Medulla oblongata (tissue), 1 donor: Measurements from ENCODE around the gene HTRA1.

ENCODE experiments used
- DNase-seq: peaks from one replicate; pipeline ENCODE4 v3.0.0-alpha.2; 2015; ENCODE audit errors: extremely low spot score

Gene HTRA1

DNA sequence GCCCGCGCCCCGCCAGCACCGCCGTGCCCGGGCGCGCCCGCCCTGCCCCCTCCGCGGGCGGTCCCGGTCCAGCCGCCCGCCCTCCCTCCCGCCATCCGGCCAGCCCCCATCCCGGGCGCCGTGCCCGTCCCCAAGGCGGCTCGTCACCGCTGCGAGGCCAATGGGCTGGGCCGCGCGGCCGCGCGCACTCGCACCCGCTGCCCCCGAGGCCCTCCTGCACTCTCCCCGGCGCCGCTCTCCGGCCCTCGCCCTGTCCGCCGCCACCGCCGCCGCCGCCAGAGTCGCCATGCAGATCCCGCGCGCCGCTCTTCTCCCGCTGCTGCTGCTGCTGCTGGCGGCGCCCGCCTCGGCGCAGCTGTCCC lies at the start of gene HTRA1:
TSS of gene HTRA1 (plus strand) at position 187 of the 362 bp plus-strand sequence. CDS start at position 287, 100 bp downstream.
- DNase-seq, result peak; percentile 92

DNA sequence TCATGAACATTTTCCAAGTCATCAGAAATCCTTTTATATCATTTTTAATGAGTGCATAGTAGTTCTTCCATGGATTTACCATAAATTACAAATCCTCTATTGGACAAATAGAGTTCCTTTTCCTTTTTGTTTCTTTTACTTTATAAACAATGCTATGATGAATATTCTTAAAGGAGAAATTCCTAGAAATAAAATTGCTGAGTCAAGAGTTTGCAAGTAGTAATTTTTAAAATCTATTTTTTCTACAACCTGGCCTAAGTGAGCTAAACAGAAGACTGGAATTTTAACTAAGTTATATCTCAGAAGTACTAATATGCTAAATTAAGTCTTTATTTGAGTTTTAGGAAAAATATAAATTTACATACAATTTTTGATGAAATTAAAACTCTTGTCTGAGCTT lies 48.0 kb upstream of the HTRA1 start:
- DNase-seq, result no peak

GRCh38 chr10:122417667-122418066 lies 43.7 kb upstream of the HTRA1 start:
- no peak for DNase-seq

- no peak for DNase-seq
These were observed 42.3 kb upstream of the HTRA1 start for GRCh38 chr10:122419016-122419415.

GRCh38 chr10:122419876-122420623 lies 41.3 kb upstream of the HTRA1 start:
- DNase-seq, result no peak

GRCh38 chr10:122420624-122421007 lies 40.7 kb upstream of the HTRA1 start:
- no peak for DNase-seq

GRCh38 chr10:122421054-122421625 lies 40.2 kb upstream of the HTRA1 start:
- no peak for DNase-seq

GRCh38 chr10:122421742-122422141 lies 39.6 kb upstream of the HTRA1 start:
- no peak for DNase-seq

- no peak for DNase-seq
These were observed 38.9 kb upstream of the HTRA1 start for GRCh38 chr10:122422266-122422989.

DNA sequence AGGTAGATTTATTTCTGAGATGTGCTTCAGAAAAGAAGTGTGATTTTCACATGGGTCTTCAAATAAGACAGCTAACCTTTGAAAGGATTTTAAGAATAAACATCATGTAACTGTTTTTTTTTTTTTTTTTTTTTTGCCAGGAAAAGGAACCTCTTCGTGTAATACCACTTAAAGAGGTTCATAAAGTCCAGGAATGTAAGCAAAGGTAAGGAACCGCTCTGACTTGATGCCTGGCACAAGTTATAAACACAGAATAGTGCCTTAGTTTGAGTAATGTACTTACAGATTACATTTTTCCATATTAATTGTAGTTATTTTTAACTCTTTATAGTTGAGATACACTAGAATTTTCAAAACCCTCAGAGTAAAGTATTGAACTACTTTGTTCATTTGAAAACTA lies 37.3 kb upstream of the HTRA1 start:
- no peak for DNase-seq

- no peak for DNase-seq
These were observed 34.5 kb upstream of the HTRA1 start for GRCh38 chr10:122426829-122427228.

DNA sequence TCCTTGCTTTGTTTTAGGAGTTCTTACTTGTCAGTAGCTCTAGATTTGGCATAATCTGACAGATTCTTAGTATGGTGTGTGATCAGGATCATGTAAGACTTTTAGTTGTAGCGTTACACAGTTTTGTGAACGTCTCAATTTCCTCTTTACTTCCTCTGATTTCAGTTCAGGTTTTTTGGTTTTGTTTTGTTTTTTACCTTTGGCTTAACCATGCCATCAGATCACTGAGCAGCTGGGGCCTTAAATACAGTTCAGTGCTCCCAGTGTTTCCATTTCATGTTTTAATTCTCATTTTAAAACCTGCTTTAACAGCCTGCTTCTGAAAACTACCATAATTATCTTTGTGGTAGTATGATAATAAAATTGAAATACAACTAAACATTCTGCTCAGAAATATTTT lies 34.1 kb upstream of the HTRA1 start:
- DNase-seq, result no peak

DNA sequence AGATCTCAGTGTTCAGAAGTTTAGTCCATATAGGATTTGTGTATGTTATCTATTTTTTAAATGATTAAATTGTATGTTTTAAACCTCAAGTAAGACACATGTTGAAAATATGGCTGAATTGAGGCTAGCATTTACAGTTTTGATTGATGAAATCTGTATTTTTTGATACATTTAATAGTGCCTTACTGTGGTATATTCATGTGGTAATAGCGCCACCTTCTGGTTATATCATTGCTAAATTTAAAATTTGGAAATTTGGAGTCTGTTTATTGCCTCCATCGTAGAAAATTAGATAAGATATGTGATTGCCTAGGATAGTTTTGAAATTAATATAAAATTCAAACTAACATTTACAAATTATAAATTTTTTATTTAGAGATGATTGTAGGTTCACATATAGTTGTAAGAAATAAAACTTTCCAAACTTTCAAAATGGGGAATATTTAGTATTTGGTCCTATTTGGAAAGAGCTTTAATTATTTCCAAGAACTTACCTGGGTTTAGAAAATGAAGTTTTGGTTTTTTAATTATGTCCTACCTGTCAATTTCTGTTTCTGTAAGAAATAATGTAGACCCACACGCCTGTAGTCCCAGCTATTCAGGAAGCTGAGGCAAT lies 26.0 kb upstream of the HTRA1 start:
- DNase-seq, result peak; percentile 71

GRCh38 chr10:122441961-122442360 lies 19.4 kb upstream of the HTRA1 start:
- peak; percentile 50 for DNase-seq

GRCh38 chr10:122445469-122445868 lies 15.9 kb upstream of the HTRA1 start:
- DNase-seq, result no peak

- DNase-seq, result no peak
These were observed 15.4 kb upstream of the HTRA1 start for GRCh38 chr10:122445904-122446303.

DNA sequence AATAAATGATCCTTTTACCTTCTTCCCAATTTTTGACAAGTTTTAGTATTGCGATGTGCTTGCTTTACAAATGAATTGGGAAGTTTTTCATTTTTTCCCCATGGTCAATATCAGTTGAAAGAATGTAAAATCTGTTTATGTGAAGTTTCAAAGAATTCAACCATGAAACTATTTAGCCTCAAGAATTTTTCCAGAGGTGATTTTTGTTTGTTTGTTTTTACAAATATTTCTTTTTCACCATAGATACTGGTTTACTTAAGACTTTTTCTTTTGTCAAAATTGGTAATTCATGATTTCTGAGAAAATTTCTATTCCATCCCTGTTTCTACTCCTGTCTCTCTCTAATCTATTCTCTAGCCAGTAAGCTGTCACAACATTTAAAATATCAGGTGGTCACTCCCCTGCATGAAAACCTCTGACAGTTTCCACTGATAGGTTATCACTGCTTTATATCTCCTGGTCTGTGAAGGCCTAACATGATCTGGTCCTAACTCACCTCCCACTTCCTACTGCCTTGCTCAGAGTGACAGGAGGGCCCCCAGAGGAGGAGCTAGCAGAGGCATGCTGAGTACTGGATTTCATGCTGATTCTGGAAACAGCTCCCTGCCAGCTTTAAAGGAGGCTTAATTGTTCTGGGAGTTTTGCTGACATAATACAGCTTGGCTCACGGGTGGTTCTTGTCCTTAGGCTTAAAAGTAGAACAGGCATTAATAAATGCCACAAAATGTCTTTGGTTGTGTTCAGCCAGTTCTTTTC lies 14.5 kb upstream of the HTRA1 start:
- no peak for DNase-seq

- no peak for DNase-seq
These were observed 12.8 kb upstream of the HTRA1 start for GRCh38 chr10:122448600-122448999.

GRCh38 chr10:122449153-122449552 lies 12.2 kb upstream of the HTRA1 start:
- DNase-seq, result no peak

DNA sequence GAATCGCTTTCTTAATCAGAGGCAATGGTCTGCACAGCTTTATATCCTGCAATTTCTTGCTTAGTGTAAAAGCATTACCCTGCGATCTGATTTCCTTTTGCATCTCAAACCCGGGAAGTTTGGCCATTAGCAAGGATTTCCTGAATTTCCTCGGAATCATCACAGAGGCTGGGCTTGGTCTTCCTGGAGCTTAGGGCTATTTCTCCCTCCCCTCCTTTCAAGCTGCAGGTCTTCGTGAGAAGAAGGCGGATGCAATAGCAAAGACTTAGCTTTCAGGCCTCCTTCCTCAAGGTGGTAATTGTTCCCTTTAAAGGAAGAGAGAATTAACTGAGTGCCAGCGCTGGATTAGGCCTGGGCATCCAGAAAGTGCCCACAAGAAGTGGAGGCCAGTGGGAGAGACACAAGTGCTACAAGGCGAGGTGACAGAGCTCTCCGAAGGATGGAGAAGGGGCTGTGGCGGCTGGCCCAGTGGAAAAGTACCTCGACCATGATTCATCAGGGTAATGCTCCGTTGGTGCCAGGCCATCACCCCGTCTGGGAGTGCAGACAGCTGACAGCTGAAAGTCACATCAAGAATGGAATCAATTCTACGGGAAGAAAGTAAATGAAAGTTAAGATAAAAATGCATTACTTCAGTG lies 10.9 kb upstream of the HTRA1 start:
- no peak for DNase-seq

DNA sequence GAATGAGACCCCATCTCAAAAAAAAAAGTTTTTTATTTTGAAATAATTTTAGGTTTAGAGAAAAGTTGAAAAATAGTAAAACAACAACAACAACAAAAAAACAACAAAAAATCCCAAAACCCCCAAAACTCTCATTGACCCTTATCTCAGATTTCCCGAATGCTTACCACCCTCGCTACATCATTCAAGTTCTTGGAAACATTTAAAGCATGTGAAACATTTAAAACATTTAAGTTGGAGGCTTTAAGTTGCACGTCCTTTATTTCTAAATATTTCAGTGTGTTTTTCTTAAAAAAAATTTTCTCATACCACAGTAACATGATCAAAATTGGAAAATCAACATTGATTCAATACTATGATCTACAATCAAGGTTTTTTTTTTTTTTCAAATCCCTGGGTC lies 7.3 kb upstream of the HTRA1 start:
- DNase-seq, result no peak
